ENCODE results near the gene PANK2. TPM values are rescaled to one million over a fixed set of nuclear protein-coding genes. Genes with fewer than 3 reads are reported as not detected.
A peak's percentile ranks its signal among the peaks of the same experiment; 100 is the strongest.

Gene PANK2
- total RNA-seq, 1 donor: 64.8 TPM

DNA sequence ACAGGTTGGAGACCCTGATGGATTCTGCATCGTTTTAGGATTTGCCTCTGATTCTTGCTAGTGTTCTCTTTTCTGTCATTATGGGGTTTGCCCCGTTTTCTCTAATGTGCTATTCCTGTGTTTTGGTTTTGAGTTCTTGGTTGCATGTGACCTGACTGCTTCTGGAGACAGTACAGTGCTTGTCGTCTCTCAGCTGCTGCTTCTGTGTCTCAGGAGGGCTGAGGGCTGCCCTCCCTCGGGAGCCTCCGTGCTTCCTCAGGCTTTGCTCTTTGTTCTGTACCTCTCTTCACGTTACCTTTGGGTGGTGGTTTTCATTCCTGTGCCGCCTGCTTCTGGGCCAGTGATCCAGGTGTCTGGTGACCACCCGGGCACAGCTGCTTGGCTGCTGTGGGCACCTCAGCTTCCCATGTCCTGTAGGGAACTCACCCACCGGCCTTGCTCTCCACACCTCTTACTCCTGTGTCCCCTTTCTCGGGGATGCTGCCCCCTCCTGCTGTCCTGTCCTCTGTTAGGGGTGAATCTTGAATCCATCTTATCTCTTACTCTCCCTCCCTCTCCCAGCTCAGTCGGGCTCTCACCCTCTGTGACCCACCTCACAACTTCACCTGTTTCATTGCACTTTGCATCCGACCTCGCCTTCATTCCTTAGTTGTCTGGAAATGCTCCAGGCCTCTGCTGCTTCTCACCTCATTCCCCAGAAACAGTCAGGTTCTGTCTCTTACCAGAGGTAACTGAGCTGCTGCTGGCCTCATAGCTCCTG, 33.2 kb downstream of the PANK2 start:
- DNase-seq (ENCODE audit: low read depth): no peak
- no peak for TF ChIP-seq CTCF (IDR thresholded peaks at IDR 0.05; ENCODE audit: insufficient read depth, low read depth, low read length)
- no peak overlapping the region for H3K4me3 ChIP-seq (ENCODE audit: low read depth, low read length)

DNA sequence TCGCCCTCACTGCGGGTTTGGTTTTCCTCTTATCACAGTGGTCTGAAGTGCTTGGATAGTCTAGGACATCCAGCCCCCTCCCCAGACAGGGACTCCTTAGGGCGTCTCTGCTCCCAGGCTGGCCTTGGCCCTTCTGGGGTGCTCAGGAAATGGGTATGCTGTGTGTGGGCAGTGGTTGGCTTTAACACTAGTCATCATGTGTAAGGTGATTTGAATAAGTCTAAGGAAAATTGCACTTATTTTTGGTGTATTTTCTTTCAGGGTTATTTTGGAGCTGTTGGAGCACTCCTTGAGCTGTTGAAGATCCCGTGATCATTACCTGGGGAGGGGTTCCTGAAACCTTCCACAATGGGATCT, 33.8 kb downstream of the PANK2 start:
- DNase-seq (ENCODE audit: low read depth): no peak
- TF ChIP-seq CTCF (IDR thresholded peaks at IDR 0.05; ENCODE audit: insufficient read depth, low read depth, low read length): no peak
- no peak overlapping the region for H3K4me3 ChIP-seq (ENCODE audit: low read depth, low read length)

GRCh38 chr20:3923818-3924217, 34.6 kb downstream of the PANK2 start:
- peak; percentile 36 for DNase-seq (ENCODE audit: low read depth)

GRCh38 chr20:3924304-3925112, 35.3 kb downstream of the PANK2 start:
- no peak overlapping the region for H3K4me3 ChIP-seq (ENCODE audit: low read depth, low read length)
- TF ChIP-seq CTCF (IDR thresholded peaks at IDR 0.05; ENCODE audit: insufficient read depth, low read depth, low read length): no peak
- no peak for DNase-seq (ENCODE audit: low read depth)

More at GRCh38 chr20:3923818-3924217, 34.6 kb downstream of the PANK2 start:
- TF ChIP-seq CTCF (IDR thresholded peaks at IDR 0.05; ENCODE audit: insufficient read depth, low read depth, low read length): no peak
- no peak overlapping the region for H3K4me3 ChIP-seq (ENCODE audit: low read depth, low read length)

DNA sequence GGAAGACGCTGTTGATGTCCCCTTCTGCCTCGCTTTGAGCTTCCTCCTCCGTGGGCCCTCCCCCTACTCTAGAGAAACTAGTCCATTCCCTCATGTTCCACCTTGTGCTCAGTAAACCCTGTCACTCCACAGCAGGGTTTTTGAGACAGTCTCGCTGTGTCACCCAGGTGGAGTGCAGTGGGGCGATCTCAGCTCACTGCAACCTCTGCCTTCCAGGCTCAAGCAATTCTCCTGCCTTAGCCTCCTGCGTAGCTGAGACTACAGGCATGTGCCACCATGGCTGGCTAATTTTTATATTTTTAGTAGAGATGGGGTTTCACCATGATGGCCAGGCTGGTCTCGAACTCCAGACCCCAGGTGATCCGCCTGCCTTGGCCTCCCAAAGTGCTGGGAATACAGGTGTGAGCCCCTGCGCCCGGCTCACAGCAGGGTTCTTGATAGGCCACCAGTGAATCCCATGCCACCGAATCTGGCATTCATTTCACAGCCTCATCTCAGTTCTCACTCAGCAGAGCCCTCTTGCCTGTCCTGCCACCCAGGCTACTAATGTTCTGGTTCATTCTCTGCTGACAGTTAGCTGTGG, 36.0 kb downstream of the PANK2 start:
- no peak for TF ChIP-seq CTCF (IDR thresholded peaks at IDR 0.05; ENCODE audit: insufficient read depth, low read depth, low read length)
- H3K4me3 ChIP-seq (ENCODE audit: low read depth, low read length): no peak overlapping the region
- no peak for DNase-seq (ENCODE audit: low read depth)

- no peak overlapping the region for H3K4me3 ChIP-seq (ENCODE audit: low read depth, low read length)
- no peak for TF ChIP-seq CTCF (IDR thresholded peaks at IDR 0.05; ENCODE audit: insufficient read depth, low read depth, low read length)
- no peak for DNase-seq (ENCODE audit: low read depth)
Measured at GRCh38 chr20:3925899-3926638, 36.9 kb downstream of the PANK2 start.
